Epithelial cell of esophagus (primary cell): Measurements from ENCODE around the gene CALHM3.

Source experiments
- DNase-seq: peaks from one replicate; pipeline ENCODE4 v3.0.0; 2010; ENCODE audit warnings: low read depth
- H3K4me3 ChIP-seq: 2 replicates; pipeline ENCODE4 v1.5.1; 2011; ENCODE audit warnings: mild to moderate bottlenecking, low read length, control low read depth
- CTCF ChIP-seq: IDR thresholded peaks from 2 replicates; pipeline ENCODE4 v1.5.1; 2011; ENCODE audit warnings: low read depth, mild to moderate bottlenecking, low read length, control low read depth, inconsistent platforms; ENCODE audit not compliant: insufficient read depth; ENCODE audit errors: missing control alignments

Gene CALHM3

DNA sequence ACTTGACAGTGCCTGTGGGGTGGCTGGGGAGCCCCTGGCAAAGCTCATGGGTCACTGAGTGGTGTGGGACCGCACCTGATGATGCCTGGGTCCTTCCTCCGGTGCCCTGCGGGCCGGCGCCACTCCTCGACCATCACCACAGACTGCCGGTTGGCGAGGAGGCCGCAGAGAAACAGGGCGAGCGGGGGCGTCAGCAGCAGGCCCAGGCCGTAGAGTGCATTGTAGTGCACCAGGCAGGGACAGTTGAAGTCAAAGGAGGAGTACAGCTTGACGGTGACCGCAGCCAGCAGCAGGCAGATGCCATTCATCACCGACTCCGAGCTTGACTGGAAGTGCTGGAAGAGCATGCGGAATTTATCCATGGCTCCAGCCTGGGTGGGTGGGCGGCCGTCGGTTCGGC lies 369 bp downstream of the CALHM3 start:
- DNase-seq = no peak
- no peak for TF ChIP-seq CTCF

DNA sequence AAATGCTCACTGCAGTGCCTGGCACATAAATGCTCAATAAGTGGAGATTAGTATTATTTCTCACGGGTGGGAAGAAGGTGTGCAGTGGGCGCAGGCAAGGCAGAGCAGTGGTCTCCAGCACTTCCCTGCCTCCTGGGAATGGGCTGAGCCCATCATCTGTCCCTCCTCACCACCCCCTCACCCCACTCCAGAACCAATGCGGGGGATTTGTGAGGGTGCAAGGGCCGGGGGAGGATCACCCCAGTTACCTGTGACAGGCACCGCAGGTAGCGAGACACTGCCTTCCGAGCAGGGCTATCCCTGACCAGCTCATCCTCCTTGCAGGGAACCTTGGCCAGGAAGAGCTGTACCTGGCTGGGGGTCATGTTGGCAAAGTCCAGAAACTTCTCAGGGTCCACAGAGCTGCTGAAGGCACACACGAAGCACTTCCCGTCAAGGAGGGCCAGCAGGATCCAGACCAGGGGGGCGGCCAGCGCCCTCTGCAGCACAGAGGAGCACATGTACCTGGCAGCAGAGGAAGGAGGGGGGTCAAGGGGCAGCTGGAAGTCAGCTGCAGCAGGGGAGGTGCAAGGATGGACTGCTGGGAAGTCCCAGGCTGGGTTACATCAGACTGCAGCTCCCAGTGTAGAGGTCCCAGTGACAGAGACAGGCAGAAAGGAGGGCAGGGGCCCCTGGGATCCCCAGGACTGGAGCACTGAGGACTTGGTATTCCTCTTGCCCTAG lies 2.8 kb downstream of the CALHM3 start:
- no peak overlapping the region for H3K4me3 ChIP-seq
- no peak for TF ChIP-seq CTCF
- DNase-seq = no peak

More for the DNA sequence above, 369 bp downstream of the CALHM3 start:
- H3K4me3 ChIP-seq = no peak overlapping the region

- H3K4me3 ChIP-seq = no peak overlapping the region
- DNase-seq = no peak
- TF ChIP-seq CTCF = no peak
Observed at GRCh38 chr10:103475437-103475836, 3.6 kb downstream of the CALHM3 start.

- TF ChIP-seq CTCF = no peak
- DNase-seq = no peak
- no peak overlapping the region for H3K4me3 ChIP-seq
Observed at GRCh38 chr10:103474077-103474476, 5.0 kb downstream of the CALHM3 start.

- no peak overlapping the region for H3K4me3 ChIP-seq
- DNase-seq = peak; percentile 40
- TF ChIP-seq CTCF = no peak
Observed at GRCh38 chr10:103473261-103473671, 5.8 kb downstream of the CALHM3 start.

DNA sequence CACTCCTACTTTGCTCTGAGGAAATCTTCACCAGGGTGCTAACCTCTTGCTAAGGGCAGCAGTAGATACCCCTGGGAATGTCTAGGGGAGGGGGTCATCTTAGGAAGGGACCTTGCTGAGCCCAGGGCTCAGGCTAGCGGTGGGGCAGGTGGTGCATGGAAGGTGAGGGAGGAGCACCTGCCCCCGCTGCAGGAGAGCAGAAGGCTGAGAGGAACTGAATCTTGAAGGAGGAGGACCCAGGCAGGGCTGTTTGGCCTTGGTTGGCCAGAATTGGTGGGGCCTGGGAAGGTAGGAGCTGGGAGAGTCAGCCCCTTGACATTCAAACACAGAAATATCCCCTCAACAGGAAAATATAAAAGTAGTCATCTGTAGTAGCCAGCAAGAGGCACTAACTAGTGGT lies 7.0 kb downstream of the CALHM3 start:
- no peak for TF ChIP-seq CTCF
- DNase-seq = no peak
- no peak overlapping the region for H3K4me3 ChIP-seq
